HepG2 (cell line): ENCODE data around the gene SIK3. TPM values are rescaled to one million over a fixed set of nuclear protein-coding genes. Genes with fewer than 3 reads are reported as not detected.

Experiments used
- ADNP ChIP-seq: sonication (generic); formaldehyde crosslinking; IDR thresholded peaks from 2 replicates; pipeline ENCODE4 v1.4.0; 2020; ENCODE audit warnings: missing genetic modification reagents
- BATF2 ChIP-seq: sonication (generic); formaldehyde crosslinking; IDR thresholded peaks from 2 replicates; pipeline ENCODE4 v1.8.0; 2022; ENCODE audit warnings: mild to moderate bottlenecking, missing genetic modification reagents, moderate library complexity
- CENPT ChIP-seq: sonication (generic); formaldehyde crosslinking; IDR thresholded peaks from 2 replicates; pipeline ENCODE4 v1.8.0; 2022; ENCODE audit warnings: low read depth, mild to moderate bottlenecking, moderate library complexity, missing genetic modification reagents
- CREB1 ChIP-seq, 2 experiments: fragments of 450-650 bp in 1 of 2; IDR thresholded peaks; 2 replicates each; pipeline ENCODE4 v1.6.1; 2016 to 2017; ENCODE audit warnings: control low read depth in 1 of 2, mild to moderate bottlenecking in 1 of 2, missing compliant biosample characterization in 1 of 2, missing genetic modification characterization in 1 of 2
- MYNN ChIP-seq: sonication (generic); formaldehyde crosslinking; IDR thresholded peaks from 2 replicates; pipeline ENCODE4 v1.4.0; 2020; ENCODE audit warnings: mild to moderate bottlenecking, low read depth, missing genetic modification reagents
- PATZ1 ChIP-seq: sonication (generic); formaldehyde crosslinking; IDR thresholded peaks from 2 replicates; pipeline ENCODE4 v1.4.0; 2020; ENCODE audit warnings: missing genetic modification reagents
- PITX1 ChIP-seq: sonication (generic); formaldehyde crosslinking; IDR thresholded peaks from 2 replicates; pipeline ENCODE4 v1.5.1; 2020; ENCODE audit warnings: mild to moderate bottlenecking, missing genetic modification reagents
- TARDBP ChIP-seq: sonication (generic); formaldehyde crosslinking; IDR thresholded peaks from 2 replicates; pipeline ENCODE4 v1.8.0; 2022; ENCODE audit warnings: mild to moderate bottlenecking, missing genetic modification reagents
- TCF7 ChIP-seq: sonication (generic); IDR thresholded peaks from 2 replicates; pipeline ENCODE4 v1.6.1; 2016; ENCODE audit warnings: antibody characterized with exemption, low read depth
- TEF ChIP-seq: sonication (generic); formaldehyde crosslinking; IDR thresholded peaks from 2 replicates; pipeline ENCODE4 v1.5.0; 2020; ENCODE audit warnings: missing genetic modification reagents
- TFDP2 ChIP-seq: sonication (generic); formaldehyde crosslinking; IDR thresholded peaks from 2 replicates; pipeline ENCODE4 v1.4.0; 2020; ENCODE audit warnings: missing genetic modification reagents
- ZBTB38 ChIP-seq: sonication (generic); formaldehyde crosslinking; IDR thresholded peaks from 2 replicates; pipeline ENCODE4 v1.5.1; 2020; ENCODE audit warnings: mild to moderate bottlenecking, missing genetic modification reagents
- ZMYM4 ChIP-seq: sonication (generic); formaldehyde crosslinking; IDR thresholded peaks from 2 replicates; pipeline ENCODE4 v1.8.1; 2023; ENCODE audit warnings: mild to moderate bottlenecking, missing genetic modification reagents
- ZNF264 ChIP-seq: sonication (generic); formaldehyde crosslinking; IDR thresholded peaks from 2 replicates; pipeline ENCODE4 v1.4.0; 2020; ENCODE audit warnings: missing genetic modification reagents
- ZNF296 ChIP-seq: sonication (generic); formaldehyde crosslinking; conservative IDR thresholded peaks from 2 replicates; pipeline ENCODE4 v1.5.0; 2020; ENCODE audit warnings: mild to moderate bottlenecking, missing genetic modification reagents
- ZNF3 ChIP-seq: IDR thresholded peaks from 2 replicates; pipeline ENCODE4 v1.7.0; 2017; ENCODE audit warnings: inconsistent platforms
- ZNF629 ChIP-seq: sonication (generic); formaldehyde crosslinking; conservative IDR thresholded peaks from 2 replicates; pipeline ENCODE4 v1.5.0; 2020; ENCODE audit warnings: missing genetic modification reagents
- polyA plus RNA-seq, 8 experiments: library from polyadenylated mRNA; depleted of rRNA in 3 of 8; stranded (reverse) in 7 of 8; unstranded in 1 of 8; fragments of >200 nt; fragmentation: Illumina TruSeq in 4 of 8; extraction: Trizol in 4 of 8; gene quantifications; 2 replicates each; pipeline versions ENCODE4 v1.2.1 to v1.2.3, GENCODE V29; 2011 to 2016; ENCODE audit warnings: low read depth in 4 of 8, missing spikeins in 1 of 8, mixed read lengths in 1 of 8; ENCODE audit not compliant: insufficient read depth in 1 of 8
- total RNA-seq, 5 experiments: library from RNA; depleted of rRNA; stranded (reverse); fragments of >200 nt; fragmentation: Illumina TruSeq; extraction: Trizol; gene quantifications; 2 replicates each; pipeline ENCODE4 v1.2.3, GENCODE V29; 2016; ENCODE audit warnings: low read depth in 1 of 5

The SIK3 gene
- total and polyA plus RNA-seq, 2 of the 13 experiments (the other 11 are each of a cell fraction or from before 2014, with no cell fraction given): 5.7 to 9.8 TPM

GRCh38 chr11:116838321-116839084 lies 259.7 kb downstream of the SIK3 start (continued):
- TF ChIP-seq BATF2 (CRISPR knock-in tag) (no peak), TEF (CRISPR knock-in tag) (peak; percentile 76), TARDBP (CRISPR knock-in tag) (no peak), PATZ1 (peak; percentile 11; the same call in 1 of the 2 replicates), TCF7 (no peak), CENPT (CRISPR knock-in tag) (no peak), ZBTB38 (CRISPR knock-in tag) (no peak), ZNF264 (no peak), CREB1 (IDR thresholded peaks at IDR 0.05) (peak; percentile 25; the same call in 1 of the 2 replicates), CREB1 (CRISPR knock-in tag; IDR thresholded peaks at IDR 0.05) (no peak), ZNF629 (CRISPR knock-in tag) (peak; percentile 89), ZMYM4 (no peak), ADNP (CRISPR knock-in tag) (peak; percentile 51; the same call in 1 of the 2 replicates), MYNN (CRISPR knock-in tag) (no peak), ZNF296 (CRISPR knock-in tag) (no peak), ZNF3 (no peak), TFDP2 (no peak), PITX1 (peak; percentile 16; the same call in 1 of the 2 replicates)
